PC-3 (cell line): ENCODE data around the gene NUDT5.

ENCODE experiments used
- EZH2 ChIP-seq: fragments of 300-600 bp; sonication (generic); IDR thresholded peaks from one replicate; pipeline ENCODE4 v1.6.1; 2017; ENCODE audit warnings: antibody characterized with exemption, mild to moderate bottlenecking, low read length; ENCODE audit not compliant: unreplicated experiment
- TF ChIP-seq, protein P1 (sequence below): fragments of 300-600 bp; sonication (generic); conservative IDR thresholded peaks from 2 replicates; pipeline ENCODE4 v1.5.1; 2017; ENCODE audit warnings: antibody characterized with exemption, low read depth, mild to moderate bottlenecking, low read length

DNA sequence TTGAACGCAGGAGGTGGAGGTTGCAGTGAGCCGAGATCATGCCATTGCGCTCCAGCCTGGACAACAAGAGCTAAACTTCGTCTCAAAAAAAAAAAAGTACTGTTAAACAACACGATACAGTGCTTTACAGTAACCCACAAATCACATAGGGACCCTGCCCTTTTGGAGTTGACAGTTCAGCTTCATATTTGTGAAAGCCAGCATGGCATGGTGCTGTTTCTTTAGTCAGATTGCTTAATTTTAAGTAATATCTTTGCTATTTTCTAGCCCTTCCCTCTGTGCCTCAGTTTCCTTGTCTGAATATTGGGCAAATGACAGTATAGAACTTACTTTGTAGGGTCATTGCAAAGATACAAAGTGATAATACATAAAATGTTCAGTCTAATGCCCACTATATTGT lies 5.2 kb upstream of the NUDT5 start:
- TF ChIP-seq, protein P1, sequence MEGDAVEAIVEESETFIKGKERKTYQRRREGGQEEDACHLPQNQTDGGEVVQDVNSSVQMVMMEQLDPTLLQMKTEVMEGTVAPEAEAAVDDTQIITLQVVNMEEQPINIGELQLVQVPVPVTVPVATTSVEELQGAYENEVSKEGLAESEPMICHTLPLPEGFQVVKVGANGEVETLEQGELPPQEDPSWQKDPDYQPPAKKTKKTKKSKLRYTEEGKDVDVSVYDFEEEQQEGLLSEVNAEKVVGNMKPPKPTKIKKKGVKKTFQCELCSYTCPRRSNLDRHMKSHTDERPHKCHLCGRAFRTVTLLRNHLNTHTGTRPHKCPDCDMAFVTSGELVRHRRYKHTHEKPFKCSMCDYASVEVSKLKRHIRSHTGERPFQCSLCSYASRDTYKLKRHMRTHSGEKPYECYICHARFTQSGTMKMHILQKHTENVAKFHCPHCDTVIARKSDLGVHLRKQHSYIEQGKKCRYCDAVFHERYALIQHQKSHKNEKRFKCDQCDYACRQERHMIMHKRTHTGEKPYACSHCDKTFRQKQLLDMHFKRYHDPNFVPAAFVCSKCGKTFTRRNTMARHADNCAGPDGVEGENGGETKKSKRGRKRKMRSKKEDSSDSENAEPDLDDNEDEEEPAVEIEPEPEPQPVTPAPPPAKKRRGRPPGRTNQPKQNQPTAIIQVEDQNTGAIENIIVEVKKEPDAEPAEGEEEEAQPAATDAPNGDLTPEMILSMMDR = no peak
- TF ChIP-seq EZH2 = no peak
